NCI-H748 (cell line): ENCODE measurements around the gene KIAA0513.

Source experiments
- DNase-seq: peaks from one replicate; lab custom pipeline; 2025; ENCODE audit not compliant: unreplicated experiment; lab: John Stamatoyannopoulos, UW

Gene KIAA0513

GRCh38 chr16:85129876-85130704 is 102.5 kb downstream of the KIAA0513 start:
- DNase-seq = no peak

GRCh38 chr16:85130705-85131028 is 103.1 kb downstream of the KIAA0513 start:
- no peak for DNase-seq

GRCh38 chr16:85132456-85133289 is 105.1 kb downstream of the KIAA0513 start:
- no peak for DNase-seq

- DNase-seq = no peak
These were observed 105.7 kb downstream of the KIAA0513 start for GRCh38 chr16:85133290-85133599.

GRCh38 chr16:85134076-85134788 is 106.6 kb downstream of the KIAA0513 start:
- DNase-seq = no peak

GRCh38 chr16:85134789-85135142 is 107.2 kb downstream of the KIAA0513 start:
- no peak for DNase-seq

GRCh38 chr16:85136213-85136701 is 108.7 kb downstream of the KIAA0513 start:
- no peak for DNase-seq

GRCh38 chr16:85136702-85137322 is 109.2 kb downstream of the KIAA0513 start:
- DNase-seq = no peak

- no peak for DNase-seq
These were observed 109.9 kb downstream of the KIAA0513 start for GRCh38 chr16:85137323-85138072.

- no peak for DNase-seq
These were observed 110.7 kb downstream of the KIAA0513 start for GRCh38 chr16:85138073-85138824.

GRCh38 chr16:85138825-85139627 is 111.4 kb downstream of the KIAA0513 start:
- DNase-seq = peak; percentile 65

GRCh38 chr16:85139881-85140339 is 112.3 kb downstream of the KIAA0513 start:
- no peak for DNase-seq

- DNase-seq = no peak
These were observed 112.9 kb downstream of the KIAA0513 start for GRCh38 chr16:85140455-85141012.

GRCh38 chr16:85141491-85142128 is 114.0 kb downstream of the KIAA0513 start:
- no peak for DNase-seq

GRCh38 chr16:85142129-85142513 is 114.5 kb downstream of the KIAA0513 start:
- DNase-seq = no peak

- DNase-seq = no peak
These were observed 115.2 kb downstream of the KIAA0513 start for GRCh38 chr16:85142771-85143211.
